Progenitor cell of endocrine pancreas (in vitro differentiated cells): ENCODE results near the gene DCLRE1B. TPM values are rescaled to one million over a fixed set of nuclear protein-coding genes. Genes with fewer than 3 reads are reported as not detected.

Experiments
- DNase-seq: peaks from one replicate; pipeline ENCODE4 v3.0.0; 2021; ENCODE audit warnings: low spot score; ENCODE audit not compliant: unreplicated experiment
- H3K27ac Mint-ChIP-seq: 2 replicates; pipeline ENCODE4 v1.8.0; 2021; ENCODE audit warnings: mild to moderate bottlenecking, moderate library complexity, mixed read lengths
- H3K27me3 Mint-ChIP-seq: 2 replicates; pipeline ENCODE4 v1.8.0; 2021; ENCODE audit warnings: mixed read lengths
- H3K36me3 Mint-ChIP-seq: 2 replicates; pipeline ENCODE4 v1.8.0; 2022; ENCODE audit warnings: mixed read lengths; ENCODE audit not compliant: insufficient read depth
- H3K4me1 Mint-ChIP-seq: 2 replicates; pipeline ENCODE4 v1.8.0; 2021; ENCODE audit warnings: low read depth, mixed read lengths
- H3K4me3 Mint-ChIP-seq: 2 replicates; pipeline ENCODE4 v1.8.0; 2021; ENCODE audit warnings: low read depth, mild to moderate bottlenecking, moderate library complexity, mixed read lengths
- H3K9me3 Mint-ChIP-seq: 2 replicates; pipeline ENCODE4 v1.8.0; 2021; ENCODE audit warnings: low read depth, mixed read lengths
- CTCF ChIP-seq: fragments of 200-600 bp; sonication (generic); IDR thresholded peaks from one replicate; pipeline ENCODE4 v1.5.0; 2021; ENCODE audit warnings: antibody characterized with exemption, mild to moderate bottlenecking; ENCODE audit not compliant: unreplicated experiment
- total RNA-seq: library from RNA; stranded (reverse); gene quantifications from 2 replicates; pipeline ENCODE4 v1.2.1, GENCODE V29; 2021

DCLRE1B gene
- total RNA-seq, 1 donor from 2014 or later, result 10.2 TPM

- TF ChIP-seq CTCF, result no peak
- Mint-ChIP-seq H3K27ac (no peak overlapping the region), H3K4me3 (no peak overlapping the region), H3K4me1 (peaks cover 16% of the 10 kb centered on the region), H3K9me3 (no peaks in the 10 kb centered on the region), H3K27me3 (no peaks in the 10 kb centered on the region), H3K36me3 (no peaks in the 10 kb centered on the region)
- DNase-seq, result no peak
Measured at GRCh38 chr1:113876176-113876575, 28.9 kb upstream of the DCLRE1B start.

GRCh38 chr1:113879739-113880038 is 25.4 kb upstream of the DCLRE1B start:
- DNase-seq, result no peak
- peaks cover 17% of the 10 kb centered on the region for H3K4me1 Mint-ChIP-seq
- H3K27ac Mint-ChIP-seq, result no peak overlapping the region
- no peaks in the 10 kb centered on the region for H3K9me3 Mint-ChIP-seq
- no peaks in the 10 kb centered on the region for H3K36me3 Mint-ChIP-seq
- H3K4me3 Mint-ChIP-seq, result no peak overlapping the region
- H3K27me3 Mint-ChIP-seq, result no peaks in the 10 kb centered on the region
- TF ChIP-seq CTCF, result no peak

- Mint-ChIP-seq H3K4me3 (no peak overlapping the region), H3K4me1 (peaks cover 17% of the 10 kb centered on the region), H3K36me3 (no peaks in the 10 kb centered on the region), H3K27me3 (no peaks in the 10 kb centered on the region), H3K27ac (no peak overlapping the region), H3K9me3 (no peaks in the 10 kb centered on the region)
- TF ChIP-seq CTCF, result no peak
- no peak for DNase-seq
Measured at GRCh38 chr1:113881661-113882060, 23.5 kb upstream of the DCLRE1B start.

- H3K4me3 Mint-ChIP-seq, result no peak overlapping the region
Measured at GRCh38 chr1:113886417-113887401, 18.4 kb upstream of the DCLRE1B start.

More at GRCh38 chr1:113886417-113887401, 18.4 kb upstream of the DCLRE1B start:
- no peaks in the 10 kb centered on the region for H3K9me3 Mint-ChIP-seq
- no peaks in the 10 kb centered on the region for H3K36me3 Mint-ChIP-seq
- no peaks in the 10 kb centered on the region for H3K27me3 Mint-ChIP-seq
- no peak for TF ChIP-seq CTCF
- DNase-seq, result no peak
- peaks cover under 1% of the 10 kb centered on the region for H3K4me1 Mint-ChIP-seq
- H3K27ac Mint-ChIP-seq, result no peak overlapping the region
